OCI-LY1 (cell line): ENCODE results near the gene CHRM2.

Experiments
- H2AFZ ChIP-seq: fragments of 200-600 bp; sonication (generic), shearing (Covaris generic); 2 replicates; pipeline ENCODE4 v1.6.0; 2014; ENCODE audit warnings: antibody characterized with exemption, mild to moderate bottlenecking, low read length
- H3F3A ChIP-seq: fragments of 200-600 bp; sonication (generic), shearing (Covaris generic); 2 replicates; pipeline ENCODE4 v1.6.0; 2014; ENCODE audit warnings: mild to moderate bottlenecking, antibody characterized with exemption, low read length, moderate library complexity; ENCODE audit not compliant: insufficient read depth
- H3K27ac ChIP-seq: fragments of 200-600 bp; sonication (generic); 2 replicates; pipeline ENCODE4 v1.5.1; 2014; ENCODE audit warnings: low read length, mixed run types, mild to moderate bottlenecking, low read depth; ENCODE audit not compliant: poor library complexity, severe bottlenecking
- H3K27me3 ChIP-seq: fragments of 200-600 bp; sonication (generic); 2 replicates; pipeline ENCODE4 v1.6.0; 2014; ENCODE audit warnings: antibody characterized with exemption, mild to moderate bottlenecking, low read length, moderate library complexity; ENCODE audit not compliant: insufficient read depth
- H3K36me3 ChIP-seq: fragments of 200-600 bp; sonication (generic); 2 replicates; pipeline ENCODE4 v1.6.1; 2014; ENCODE audit warnings: mild to moderate bottlenecking, antibody characterized with exemption, low read length, moderate library complexity, mixed read lengths; ENCODE audit not compliant: insufficient read depth
- H3K4me1 ChIP-seq: fragments of 200-600 bp; sonication (generic); 2 replicates; pipeline ENCODE4 v1.5.1; 2014; ENCODE audit warnings: mild to moderate bottlenecking, low read length, moderate library complexity; ENCODE audit not compliant: insufficient read depth, severe bottlenecking
- H3K4me2 ChIP-seq: fragments of 200-600 bp; sonication (generic), shearing (Covaris generic); 2 replicates; pipeline ENCODE4 v1.6.1; 2014; ENCODE audit warnings: low read length
- H3K4me3 ChIP-seq: fragments of 200-600 bp; sonication (generic); 2 replicates; pipeline ENCODE4 v1.5.1; 2014; ENCODE audit warnings: low read length, low read depth, mild to moderate bottlenecking, mixed read lengths; ENCODE audit not compliant: poor library complexity, severe bottlenecking
- H3K79me2 ChIP-seq: fragments of 200-600 bp; shearing (Covaris generic); 2 replicates; pipeline ENCODE4 v1.6.1; 2016; ENCODE audit warnings: mixed run types, low read length, mixed read lengths; ENCODE audit not compliant: insufficient read depth
- H3K9ac ChIP-seq: fragments of 200-600 bp; sonication (generic), shearing (Covaris generic); 2 replicates; pipeline ENCODE4 v1.6.1; 2014; ENCODE audit warnings: mild to moderate bottlenecking, low read length, mixed read lengths
- H3K9me2 ChIP-seq: fragments of 200-600 bp; sonication (generic), shearing (Covaris generic); 2 replicates; pipeline ENCODE4 v1.6.1; 2014; ENCODE audit warnings: low read depth, mild to moderate bottlenecking, low read length, mixed read lengths
- H3K9me3 ChIP-seq: fragments of 200-600 bp; shearing (Covaris generic); 2 replicates; pipeline ENCODE4 v1.6.1; 2014; ENCODE audit warnings: low read length, mixed read lengths
- H4K20me1 ChIP-seq: fragments of 200-600 bp; sonication (generic), shearing (Covaris generic); 2 replicates; pipeline ENCODE4 v1.6.0; 2016; ENCODE audit warnings: mild to moderate bottlenecking, low read length; ENCODE audit not compliant: insufficient read depth
- EZH2 ChIP-seq: fragments of 200-600 bp; sonication (generic), shearing (Covaris generic); IDR thresholded peaks from 2 replicates; pipeline ENCODE4 v1.8.0; 2017; ENCODE audit warnings: borderline replicate concordance, mixed run types, mild to moderate bottlenecking, antibody characterized with exemption, low read length, moderate library complexity, mixed read lengths
- TF ChIP-seq, protein P1 (sequence below): fragments of 200-600 bp; sonication (generic), shearing (Covaris generic); IDR thresholded peaks from 2 replicates; pipeline ENCODE4 v1.5.1; 2017; ENCODE audit warnings: mild to moderate bottlenecking, antibody characterized with exemption, low read length, moderate library complexity, mixed read lengths

Gene CHRM2

DNA sequence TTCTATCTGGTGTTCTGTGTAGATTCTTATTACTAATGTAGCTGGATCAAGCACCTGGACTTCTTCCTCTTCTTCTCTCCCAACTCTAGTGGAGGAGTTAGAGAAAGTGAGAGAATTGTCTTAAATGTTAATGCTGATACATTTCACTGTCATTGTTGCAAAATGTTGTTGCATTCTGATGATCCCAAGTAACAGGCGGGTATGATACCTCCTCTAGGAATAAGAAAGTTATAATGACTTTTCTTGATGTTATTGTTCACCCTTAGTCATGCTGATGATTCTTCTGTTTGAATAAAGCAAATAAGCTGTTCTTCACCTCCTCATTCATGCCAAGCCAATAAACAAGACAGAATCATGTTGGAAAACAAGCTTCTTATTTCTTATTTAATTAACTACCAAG lies 9.1 kb downstream of the CHRM2 start:
- H3K4me3 ChIP-seq: no peak overlapping the region
- no peak overlapping the region for H3K9ac ChIP-seq
- no peak overlapping the region for H2AFZ ChIP-seq
- no peak overlapping the region for H3K4me2 ChIP-seq
- H3K36me3 ChIP-seq: no peaks in the 10 kb centered on the region
- no peak for TF ChIP-seq EZH2
- TF ChIP-seq, protein P1, sequence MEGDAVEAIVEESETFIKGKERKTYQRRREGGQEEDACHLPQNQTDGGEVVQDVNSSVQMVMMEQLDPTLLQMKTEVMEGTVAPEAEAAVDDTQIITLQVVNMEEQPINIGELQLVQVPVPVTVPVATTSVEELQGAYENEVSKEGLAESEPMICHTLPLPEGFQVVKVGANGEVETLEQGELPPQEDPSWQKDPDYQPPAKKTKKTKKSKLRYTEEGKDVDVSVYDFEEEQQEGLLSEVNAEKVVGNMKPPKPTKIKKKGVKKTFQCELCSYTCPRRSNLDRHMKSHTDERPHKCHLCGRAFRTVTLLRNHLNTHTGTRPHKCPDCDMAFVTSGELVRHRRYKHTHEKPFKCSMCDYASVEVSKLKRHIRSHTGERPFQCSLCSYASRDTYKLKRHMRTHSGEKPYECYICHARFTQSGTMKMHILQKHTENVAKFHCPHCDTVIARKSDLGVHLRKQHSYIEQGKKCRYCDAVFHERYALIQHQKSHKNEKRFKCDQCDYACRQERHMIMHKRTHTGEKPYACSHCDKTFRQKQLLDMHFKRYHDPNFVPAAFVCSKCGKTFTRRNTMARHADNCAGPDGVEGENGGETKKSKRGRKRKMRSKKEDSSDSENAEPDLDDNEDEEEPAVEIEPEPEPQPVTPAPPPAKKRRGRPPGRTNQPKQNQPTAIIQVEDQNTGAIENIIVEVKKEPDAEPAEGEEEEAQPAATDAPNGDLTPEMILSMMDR: no peak
- no peaks in the 10 kb centered on the region for H4K20me1 ChIP-seq
- H3K4me1 ChIP-seq: no peaks in the 10 kb centered on the region
- no peaks in the 10 kb centered on the region for H3K9me2 ChIP-seq
- H3K9me3 ChIP-seq: no peaks in the 10 kb centered on the region
- H3K79me2 ChIP-seq: no peaks in the 10 kb centered on the region
- H3K27ac ChIP-seq: no peak overlapping the region
- H3K27me3 ChIP-seq: no peaks in the 10 kb centered on the region
- no peaks in the 10 kb centered on the region for H3F3A ChIP-seq

DNA sequence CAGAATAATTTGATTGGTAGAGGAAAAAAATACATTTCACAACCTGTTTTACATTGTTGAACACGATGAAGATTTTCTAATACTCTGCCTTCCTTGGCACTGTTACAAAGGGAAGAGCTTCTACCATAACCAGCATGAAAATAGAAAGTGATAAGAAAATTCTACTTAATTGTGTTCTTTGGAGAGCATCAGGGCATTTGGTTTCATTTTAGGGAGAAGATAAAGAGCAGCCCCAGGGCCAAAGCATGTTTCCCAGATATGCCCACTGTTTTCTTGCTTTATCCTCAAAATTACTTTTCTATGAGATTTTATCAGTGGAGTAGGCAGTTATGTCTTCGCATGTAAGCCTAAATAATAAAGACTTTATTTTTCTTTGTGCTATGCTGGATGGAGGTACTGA lies 9.5 kb downstream of the CHRM2 start:
- no peaks in the 10 kb centered on the region for H4K20me1 ChIP-seq
- H3K9me2 ChIP-seq: no peaks in the 10 kb centered on the region
- no peaks in the 10 kb centered on the region for H3K36me3 ChIP-seq
- no peaks in the 10 kb centered on the region for H3K79me2 ChIP-seq
- no peak overlapping the region for H3K9ac ChIP-seq
- no peak overlapping the region for H3K4me2 ChIP-seq
- H3F3A ChIP-seq: no peaks in the 10 kb centered on the region
- H3K9me3 ChIP-seq: no peaks in the 10 kb centered on the region
- no peak for TF ChIP-seq EZH2
- TF ChIP-seq, protein P1: no peak
- no peaks in the 10 kb centered on the region for H3K27me3 ChIP-seq
- no peaks in the 10 kb centered on the region for H3K4me1 ChIP-seq
- no peak overlapping the region for H3K27ac ChIP-seq
- no peak overlapping the region for H2AFZ ChIP-seq
- no peak overlapping the region for H3K4me3 ChIP-seq

GRCh38 chr7:136878878-136879277 lies 10.4 kb downstream of the CHRM2 start:
- no peak overlapping the region for H2AFZ ChIP-seq
- H3K27me3 ChIP-seq: no peaks in the 10 kb centered on the region
- H3F3A ChIP-seq: no peaks in the 10 kb centered on the region
- no peak overlapping the region for H3K27ac ChIP-seq
- H3K9me3 ChIP-seq: no peaks in the 10 kb centered on the region
- H3K79me2 ChIP-seq: no peaks in the 10 kb centered on the region
- no peaks in the 10 kb centered on the region for H3K4me1 ChIP-seq
- H3K9me2 ChIP-seq: no peaks in the 10 kb centered on the region
- no peak overlapping the region for H3K4me2 ChIP-seq
- TF ChIP-seq, protein P1: no peak
- TF ChIP-seq EZH2: no peak
- H4K20me1 ChIP-seq: no peaks in the 10 kb centered on the region
- H3K9ac ChIP-seq: no peak overlapping the region
- no peaks in the 10 kb centered on the region for H3K36me3 ChIP-seq
- H3K4me3 ChIP-seq: no peak overlapping the region
